Gastrocnemius medialis (tissue), 4 donors: Measurements from ENCODE around the gene CORO2B. TPM values are rescaled to one million over a fixed set of nuclear protein-coding genes. Genes with fewer than 3 reads are reported as not detected.
A peak's percentile ranks its signal among the peaks of the same experiment; 100 is the strongest.

Source experiments
- ATAC-seq, 2 donors: fragments of 150-250 bp; one replicate each; pipeline ENCODE4 v1.9.1; 2016
- DNase-seq, 2 donors: peaks; one replicate each; pipeline ENCODE4 v3.0.0-alpha.2; 2019
- H3K27ac ChIP-seq, 4 donors: fragments of 200-600 bp; sonication (generic); 1 replicate in 1 of 4; 2 replicates in 3 of 4; pipeline ENCODE4 v1.5.1; 2016 to 2018; ENCODE audit warnings: mild to moderate bottlenecking in 2 of 4, moderate library complexity in 1 of 4
- H3K27me3 ChIP-seq, 3 donors: fragments of 200-600 bp; sonication (generic) in 2 of 3; 1 replicate in 1 of 3; 2 replicates in 2 of 3; pipeline versions ENCODE4 v1.5.1 to v1.6.0; 2016 to 2019; ENCODE audit warnings: mild to moderate bottlenecking in 1 of 3, moderate library complexity in 1 of 3
- H3K36me3 ChIP-seq, 2 donors: fragments of 200-600 bp; sonication (generic) in 1 of 2; one replicate each; pipeline ENCODE4 v1.5.1; 2017 to 2018
- H3K4me1 ChIP-seq, 2 donors: fragments of 200-600 bp; sonication (generic) in 1 of 2; one replicate each; pipeline ENCODE4 v1.5.1; 2016 to 2017; ENCODE audit warnings: mild to moderate bottlenecking in 2 of 2
- H3K4me3 ChIP-seq, 4 donors: fragments of 200-600 bp; sonication (generic) in 3 of 4; 1 replicate in 1 of 4; 2 replicates in 3 of 4; pipeline ENCODE4 v1.5.1; 2016 to 2019; ENCODE audit warnings: mild to moderate bottlenecking in 2 of 4
- H3K9me3 ChIP-seq, 3 donors: fragments of 200-600 bp; sonication (generic) in 2 of 3; 1 replicate in 1 of 3; 2 replicates in 2 of 3; pipeline ENCODE4 v1.5.1; 2016 to 2019
- CTCF ChIP-seq, 5 experiments: fragments of 450-650 bp in 3 of 5; fragments of 200-600 bp in 2 of 5; sonication (generic) in 2 of 5; IDR thresholded peaks in 4 of 5; conservative IDR thresholded peaks in 1 of 5; 1 replicate in 4 of 5; 2 replicates in 1 of 5; pipeline ENCODE4 v1.5.1; 2016 to 2019; ENCODE audit warnings: antibody characterized with exemption in 5 of 5, mild to moderate bottlenecking in 3 of 5, moderate library complexity in 3 of 5
- POLR2A ChIP-seq, 2 donors: fragments of 450-650 bp; IDR thresholded peaks; one replicate each; pipeline ENCODE4 v1.6.1; 2017; ENCODE audit warnings: antibody characterized with exemption in 2 of 2, mild to moderate bottlenecking in 2 of 2, moderate library complexity in 2 of 2
- in situ Hi-C, 4 donors: fragments of 200-750 bp; cut with MboI; loops; one replicate each; pipeline versions ENCODE4 v1.15.0 to v1.8.0; 2017; ENCODE audit warnings: low sequenced_read_pairs in 4 of 4
- intact Hi-C: fragments of 100-400 bp; cut with DNase I; formaldehyde crosslinking; loops from one replicate; pipeline ENCODE4 v1.15.1; 2023; ENCODE audit warnings: low total_unique reads
- total RNA-seq, 4 donors: library from RNA; depleted of rRNA; stranded (reverse); fragments of >200 nt; gene quantifications; one replicate each; pipeline versions ENCODE4 v1.1.0 to v1.2.3, GENCODE V29; 2016

Gene CORO2B
- total RNA-seq, 4 donors from 2014 or later: 1.5 to 2.2 (median 1.8) TPM

GRCh38 chr15:68635141-68635540, 56.3 kb downstream of the CORO2B start:
- Histone ChIP-seq H3K9me3 (no peaks in the 10 kb centered on the region), H3K27me3 (no peaks in the 10 kb centered on the region), H3K36me3 (no peaks in the 10 kb centered on the region), H3K4me3 (no peak overlapping the region), H3K27ac (no peak overlapping the region), H3K4me1 (peaks cover 41 to 54% of the 10 kb centered on the region in 2 donors)
- in situ Hi-C loops: loop anchor here in 1 of 4 donors (10.0 kb wide), 1 partner anchor 50 kb away; no protein-coding TSS in a partner anchor
- ATAC-seq (peak; percentile 51 to 53), DNase-seq (peak in 1 of 2 donors; percentile 30)
- intact Hi-C loops: no loop called here
- TF ChIP-seq CTCF (IDR thresholded peaks at IDR 0.05 in 4 of 5, conservative IDR thresholded peaks at IDR 0.05 in 1 of 5) (no peak), POLR2A (IDR thresholded peaks at IDR 0.05) (no peak)

GRCh38 chr15:68636256-68636655, 57.5 kb downstream of the CORO2B start:
- in situ Hi-C loops: loop anchor here in 1 of 4 donors (10.0 kb wide), 1 partner anchor 51 kb away; no protein-coding TSS in a partner anchor
- H3K4me1 ChIP-seq: peaks cover 41 to 53% of the 10 kb centered on the region in 2 donors
- no peaks in the 10 kb centered on the region for H3K9me3 ChIP-seq
- H3K27me3 ChIP-seq: no peaks in the 10 kb centered on the region
- DNase-seq: no peak
- H3K27ac ChIP-seq: no peak overlapping the region
- no peaks in the 10 kb centered on the region for H3K36me3 ChIP-seq
- intact Hi-C loops: no loop called here
- H3K4me3 ChIP-seq: no peak overlapping the region
- TF ChIP-seq POLR2A (IDR thresholded peaks at IDR 0.05) (no peak), CTCF (IDR thresholded peaks at IDR 0.05 in 4 of 5, conservative IDR thresholded peaks at IDR 0.05 in 1 of 5) (no peak)
- ATAC-seq: no peak

- peak; percentile 47 to 73 for DNase-seq
- TF ChIP-seq CTCF (IDR thresholded peaks at IDR 0.05 in 4 of 5, conservative IDR thresholded peaks at IDR 0.05 in 1 of 5) (no peak), POLR2A (IDR thresholded peaks at IDR 0.05) (no peak)
- Histone ChIP-seq H3K36me3 (no peaks in the 10 kb centered on the region), H3K27ac (peak overlapping the region in 3 of 4 donors; percentile 14 to 33 (median 26)), H3K4me1 (peaks cover 41 to 53% of the 10 kb centered on the region in 2 donors), H3K27me3 (no peaks in the 10 kb centered on the region), H3K9me3 (no peaks in the 10 kb centered on the region), H3K4me3 (no peak overlapping the region)
- intact Hi-C loops: no loop called here
- in situ Hi-C loops: loop anchor here in 1 of 4 donors (10.0 kb wide), 1 partner anchor 53 kb away; no protein-coding TSS in a partner anchor
- peak; percentile 72 to 74 for ATAC-seq
Measured at GRCh38 chr15:68637767-68638404, 59.1 kb downstream of the CORO2B start.

GRCh38 chr15:68638953-68639515, 60.2 kb downstream of the CORO2B start:
- TF ChIP-seq CTCF (IDR thresholded peaks at IDR 0.05 in 4 of 5, conservative IDR thresholded peaks at IDR 0.05 in 1 of 5) (no peak), POLR2A (IDR thresholded peaks at IDR 0.05) (no peak)
- no peak overlapping the region for H3K4me3 ChIP-seq
- intact Hi-C loops (no loop called here), in situ Hi-C loops (loop anchor here in 1 of 4 donors (10.0 kb wide), 1 partner anchor 54 kb away; no protein-coding TSS in a partner anchor)
- peaks cover 34 to 50% of the 10 kb centered on the region in 2 donors for H3K4me1 ChIP-seq
- H3K9me3 ChIP-seq: no peaks in the 10 kb centered on the region
- no peak for DNase-seq
- H3K27me3 ChIP-seq: no peaks in the 10 kb centered on the region
- ATAC-seq: no peak
- no peaks in the 10 kb centered on the region for H3K36me3 ChIP-seq
- H3K27ac ChIP-seq: peak overlapping the region in 1 of 4 donors; percentile 36
